GM12891 (cell line): Measurements from ENCODE around the gene TP53BP2.

ENCODE experiments used
- PAX5 ChIP-seq: IDR thresholded peaks from 2 replicates; pipeline ENCODE4 v1.6.1; 2011; ENCODE audit warnings: low read length, moderate library complexity, mild to moderate bottlenecking; ENCODE audit not compliant: insufficient read depth, severe bottlenecking
- POLR2A ChIP-seq: IDR thresholded peaks from 2 replicates; pipeline ENCODE4 v1.6.1; 2011; ENCODE audit warnings: low read depth, low read length, control low read depth
- POLR2AphosphoS5 ChIP-seq: IDR thresholded peaks from 2 replicates; pipeline ENCODE4 v1.6.1; 2011; ENCODE audit warnings: low read depth, low read length, control low read depth
- SPI1 ChIP-seq: IDR thresholded peaks from 2 replicates; pipeline ENCODE4 v1.6.1; 2011; ENCODE audit warnings: low read depth, low read length, control low read depth
- TAF1 ChIP-seq: IDR thresholded peaks from 2 replicates; pipeline ENCODE4 v1.6.1; 2011; ENCODE audit warnings: low read depth, low read length, control low read depth

GRCh38 chr1:223771814-223772770 is 73.7 kb downstream of the TP53BP2 start:
- no peak for TF ChIP-seq POLR2A
- no peak for TF ChIP-seq TAF1
- TF ChIP-seq SPI1 = no peak
- no peak for TF ChIP-seq POLR2AphosphoS5
- no peak for TF ChIP-seq PAX5
